ENCODE data around the gene GAK. TPM values are rescaled to one million over a fixed set of nuclear protein-coding genes. Genes with fewer than 3 reads are reported as not detected.

The GAK gene
- polyA plus RNA-seq, 1 experiment, result 17.0 TPM

DNA sequence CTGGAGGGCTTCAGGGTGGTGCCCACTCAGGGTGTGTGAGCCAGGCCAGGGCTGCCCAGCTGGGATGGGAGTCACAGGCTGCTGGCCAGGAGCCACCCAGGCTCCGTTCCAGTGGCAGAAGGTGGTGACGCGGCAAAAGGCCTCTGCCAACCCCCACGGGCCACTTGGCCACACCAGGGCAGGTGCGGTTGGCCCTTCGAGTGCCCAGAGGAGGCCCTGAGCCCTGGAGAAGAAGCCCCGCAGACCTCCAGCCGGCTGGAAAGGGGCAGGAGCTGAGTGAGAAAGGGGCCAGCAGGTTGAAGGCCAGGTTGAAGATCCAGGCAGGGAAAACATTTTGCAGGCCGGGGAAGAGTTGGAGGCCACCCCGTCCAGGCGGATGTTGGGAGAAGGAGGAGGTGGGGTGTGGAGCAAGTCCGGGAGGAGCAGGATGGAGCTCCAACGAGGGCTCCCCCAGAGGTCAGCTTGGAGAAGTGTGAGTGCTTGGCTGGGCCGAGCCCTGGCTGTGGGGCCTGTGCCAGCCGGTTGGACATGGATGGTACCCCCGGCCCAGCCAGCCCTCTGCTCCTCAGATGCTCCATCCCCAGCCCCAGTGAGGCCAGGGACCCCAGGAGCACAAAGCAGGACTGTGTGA lies 103.4 kb downstream of the GAK start:
- ChIA-PET CTCF (interaction anchor here (0.6 kb wide), 1 partner anchor 347 kb away, joined by 4 read pairs; no protein-coding TSS in a partner anchor), POLR2A (no interaction called here)
- no peak; the same call in 1 of the 2 replicates for TF ChIP-seq CTCF (IDR thresholded peaks at IDR 0.05; ENCODE audit: low read depth, low read length)
- Histone ChIP-seq H3K9me3 (ENCODE audit: control insufficient read depth, insufficient read depth, low read length) (peaks cover 22% of the 10 kb centered on the region), H3K27me3 (ENCODE audit: control insufficient read depth, insufficient read depth, low read length) (peaks cover 77% of the 10 kb centered on the region), H3K27ac (ENCODE audit: low read depth, low read length) (no peak overlapping the region), H3K4me3 (ENCODE audit: low read depth, low read length) (no peak overlapping the region)
- DNase-seq (ENCODE audit: low read depth, low spot score), result no peak

GRCh38 chr4:827209-828081 lies 104.7 kb downstream of the GAK start:
- H3K27me3 ChIP-seq (ENCODE audit: control insufficient read depth, insufficient read depth, low read length), result peaks cover 77% of the 10 kb centered on the region
- H3K4me3 ChIP-seq (ENCODE audit: low read depth, low read length), result no peak overlapping the region
- H3K27ac ChIP-seq (ENCODE audit: low read depth, low read length), result no peak overlapping the region
- CTCF ChIA-PET, result no interaction called here
- DNase-seq (ENCODE audit: low read depth, low spot score), result no peak
- POLR2A ChIA-PET, result no interaction called here
- H3K9me3 ChIP-seq (ENCODE audit: control insufficient read depth, insufficient read depth, low read length), result peaks cover 18% of the 10 kb centered on the region
- TF ChIP-seq CTCF (IDR thresholded peaks at IDR 0.05; ENCODE audit: low read depth, low read length), result no peak

DNA sequence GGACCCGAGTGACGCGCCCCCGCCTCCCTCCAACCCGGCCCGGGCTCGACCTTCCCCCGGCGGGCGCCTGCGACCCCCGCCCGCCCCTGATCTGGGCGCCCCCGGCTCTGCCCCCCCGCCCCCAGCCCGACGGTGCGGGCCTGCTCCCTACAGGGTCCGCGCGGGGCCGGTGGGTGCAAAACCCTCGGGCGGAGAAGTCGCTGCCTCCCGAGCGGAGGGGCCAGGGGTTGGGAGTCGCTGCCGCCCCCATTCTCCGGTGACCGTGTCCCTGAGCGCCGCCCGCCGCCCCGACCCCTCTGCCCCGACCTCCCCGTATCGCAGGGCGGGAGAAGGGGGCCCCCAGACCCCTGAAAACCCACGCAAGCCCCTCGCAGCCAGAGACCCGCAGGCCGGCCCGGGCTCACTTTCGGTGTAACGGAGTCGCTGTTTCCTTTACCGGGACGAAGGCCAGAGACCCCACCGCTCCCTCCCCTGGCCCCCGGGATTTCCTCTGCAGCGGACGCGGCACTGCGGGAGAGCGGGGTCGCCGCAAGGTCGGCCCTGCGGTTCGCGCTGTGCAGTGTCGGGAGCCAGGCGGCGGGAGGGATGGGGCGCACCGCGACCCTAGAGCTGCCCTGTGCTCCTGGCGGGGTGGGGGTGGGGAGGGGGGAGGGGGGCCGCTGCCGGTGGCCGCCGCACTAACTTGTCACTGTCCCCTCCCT lies 105.5 kb downstream of the GAK start:
- CTCF ChIA-PET, result no interaction called here
- POLR2A ChIA-PET, result no interaction called here
- Histone ChIP-seq H3K9me3 (ENCODE audit: control insufficient read depth, insufficient read depth, low read length) (peaks cover 10% of the 10 kb centered on the region), H3K27me3 (ENCODE audit: control insufficient read depth, insufficient read depth, low read length) (peaks cover 79% of the 10 kb centered on the region), H3K4me3 (ENCODE audit: low read depth, low read length) (no peak overlapping the region), H3K27ac (ENCODE audit: low read depth, low read length) (no peak overlapping the region)
- no peak for TF ChIP-seq CTCF (IDR thresholded peaks at IDR 0.05; ENCODE audit: low read depth, low read length)
- no peak for DNase-seq (ENCODE audit: low read depth, low spot score)

DNA sequence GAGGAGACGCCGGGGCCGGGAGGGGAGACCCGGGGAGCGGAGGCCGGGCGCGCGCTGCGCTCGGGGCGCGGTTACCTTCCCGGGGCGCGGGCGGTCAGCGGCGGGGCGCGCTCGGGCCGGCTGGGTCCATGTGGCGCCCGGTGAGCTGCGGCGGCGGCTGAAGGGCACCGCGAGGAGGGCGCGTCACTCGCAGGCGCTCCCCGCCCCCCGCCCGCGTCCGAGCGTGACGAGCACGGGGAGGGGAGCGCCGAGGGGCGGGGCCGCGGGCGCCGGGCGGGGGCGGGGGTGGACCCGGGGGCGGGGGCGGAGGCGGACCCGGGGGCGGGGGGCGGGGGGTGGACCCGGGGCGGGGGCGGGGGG lies 106.2 kb downstream of the GAK start, which contains the start of gene CPLX1:
Gene CPLX1 (minus strand): TSS at position 159 of the 360 bp plus-strand sequence. CDS start 1,607 bp downstream, outside the sequence.
- TF ChIP-seq CTCF (IDR thresholded peaks at IDR 0.05; ENCODE audit: low read depth, low read length), result no peak
- Histone ChIP-seq H3K27me3 (ENCODE audit: control insufficient read depth, insufficient read depth, low read length) (peaks cover 76% of the 10 kb centered on the region), H3K4me3 (ENCODE audit: low read depth, low read length) (peak within 1 kb of the TSS; percentile 17; the same call in 1 of the 2 replicates), H3K9me3 (ENCODE audit: control insufficient read depth, insufficient read depth, low read length) (peaks cover 3% of the 10 kb centered on the region; the same call in 1 of the 2 replicates), H3K27ac (ENCODE audit: low read depth, low read length) (no peak within 1 kb of the TSS)
- POLR2A ChIA-PET, result no interaction called here
- DNase-seq (ENCODE audit: low read depth, low spot score), result no peak
- CTCF ChIA-PET, result no interaction called here
